Tibial artery (tissue), 4 donors: ENCODE results near the gene TNRC6B.

Source experiments
- DNase-seq, 2 donors: peaks; one replicate each; pipeline ENCODE4 v3.0.0-alpha.2; 2019
- H3K27ac ChIP-seq, 2 donors: fragments of 200-600 bp; sonication (generic) in 1 of 2; 1 replicate in 1 of 2; 2 replicates in 1 of 2; pipeline ENCODE4 v1.5.1; 2018 to 2019; ENCODE audit warnings: mild to moderate bottlenecking in 1 of 2
- H3K27me3 ChIP-seq, 2 donors: fragments of 200-600 bp; sonication (generic) in 1 of 2; one replicate each; pipeline versions ENCODE4 v1.5.1 to v1.6.0; 2016 to 2019
- H3K36me3 ChIP-seq, 3 donors: fragments of 200-600 bp; sonication (generic) in 2 of 3; one replicate each; pipeline ENCODE4 v1.5.1; 2016 to 2019; ENCODE audit warnings: mild to moderate bottlenecking in 2 of 3
- H3K4me1 ChIP-seq, 4 donors: fragments of 200-600 bp; sonication (generic) in 2 of 4; 1 replicate in 3 of 4; 2 replicates in 1 of 4; pipeline ENCODE4 v1.5.1; 2016 to 2019
- H3K4me3 ChIP-seq, 2 donors: fragments of 200-600 bp; sonication (generic) in 1 of 2; 1 replicate in 1 of 2; 2 replicates in 1 of 2; pipeline ENCODE4 v1.5.1; 2018 to 2019; ENCODE audit warnings: mild to moderate bottlenecking in 2 of 2
- H3K9me3 ChIP-seq, 3 donors: fragments of 200-600 bp; sonication (generic) in 1 of 3; one replicate each; pipeline ENCODE4 v1.5.1; 2016 to 2019
- intact Hi-C: fragments of 100-400 bp; cut with DNase I; formaldehyde crosslinking; loops from one replicate; pipeline ENCODE4 v1.15.0; 2023; ENCODE audit warnings: low total_unique reads
- TF ChIP-seq, protein P1 (sequence below), 2 experiments: fragments of 200-600 bp in 1 of 2; fragments of 450-650 bp in 1 of 2; IDR thresholded peaks; one replicate each; pipeline ENCODE4 v1.5.1; 2017 to 2019; ENCODE audit warnings: antibody characterized with exemption in 2 of 2, mild to moderate bottlenecking in 1 of 2, moderate library complexity in 1 of 2

The TNRC6B gene

GRCh38 chr22:40270748-40271373 lies 93.1 kb downstream of the TNRC6B start:
- Histone ChIP-seq H3K36me3 (peaks cover 0 to 43% (median 20%) of the 10 kb centered on the region in 3 donors), H3K9me3 (no peaks in the 10 kb centered on the region)

GRCh38 chr22:40271440-40271839 lies 93.7 kb downstream of the TNRC6B start:
- intact Hi-C loops: loop anchor here (10.0 kb wide), 1 partner anchor 97 kb away; the partner anchor contains the start of gene TNRC6B
- H3K27ac ChIP-seq: no peak overlapping the region

More at GRCh38 chr22:40270748-40271373, 93.1 kb downstream of the TNRC6B start:
- intact Hi-C loops: loop anchor here (10.0 kb wide), 1 partner anchor 96 kb away; the partner anchor contains the start of gene TNRC6B
- TF ChIP-seq, protein P1, sequence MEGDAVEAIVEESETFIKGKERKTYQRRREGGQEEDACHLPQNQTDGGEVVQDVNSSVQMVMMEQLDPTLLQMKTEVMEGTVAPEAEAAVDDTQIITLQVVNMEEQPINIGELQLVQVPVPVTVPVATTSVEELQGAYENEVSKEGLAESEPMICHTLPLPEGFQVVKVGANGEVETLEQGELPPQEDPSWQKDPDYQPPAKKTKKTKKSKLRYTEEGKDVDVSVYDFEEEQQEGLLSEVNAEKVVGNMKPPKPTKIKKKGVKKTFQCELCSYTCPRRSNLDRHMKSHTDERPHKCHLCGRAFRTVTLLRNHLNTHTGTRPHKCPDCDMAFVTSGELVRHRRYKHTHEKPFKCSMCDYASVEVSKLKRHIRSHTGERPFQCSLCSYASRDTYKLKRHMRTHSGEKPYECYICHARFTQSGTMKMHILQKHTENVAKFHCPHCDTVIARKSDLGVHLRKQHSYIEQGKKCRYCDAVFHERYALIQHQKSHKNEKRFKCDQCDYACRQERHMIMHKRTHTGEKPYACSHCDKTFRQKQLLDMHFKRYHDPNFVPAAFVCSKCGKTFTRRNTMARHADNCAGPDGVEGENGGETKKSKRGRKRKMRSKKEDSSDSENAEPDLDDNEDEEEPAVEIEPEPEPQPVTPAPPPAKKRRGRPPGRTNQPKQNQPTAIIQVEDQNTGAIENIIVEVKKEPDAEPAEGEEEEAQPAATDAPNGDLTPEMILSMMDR (IDR thresholded peaks at IDR 0.05): no peak
- Histone ChIP-seq H3K27ac (no peak overlapping the region), H3K4me3 (no peak overlapping the region), H3K27me3 (no peaks in the 10 kb centered on the region), H3K4me1 (peaks cover 0 to 5% (median 2%) of the 10 kb centered on the region in 4 donors)
- DNase-seq: no peak

DNA sequence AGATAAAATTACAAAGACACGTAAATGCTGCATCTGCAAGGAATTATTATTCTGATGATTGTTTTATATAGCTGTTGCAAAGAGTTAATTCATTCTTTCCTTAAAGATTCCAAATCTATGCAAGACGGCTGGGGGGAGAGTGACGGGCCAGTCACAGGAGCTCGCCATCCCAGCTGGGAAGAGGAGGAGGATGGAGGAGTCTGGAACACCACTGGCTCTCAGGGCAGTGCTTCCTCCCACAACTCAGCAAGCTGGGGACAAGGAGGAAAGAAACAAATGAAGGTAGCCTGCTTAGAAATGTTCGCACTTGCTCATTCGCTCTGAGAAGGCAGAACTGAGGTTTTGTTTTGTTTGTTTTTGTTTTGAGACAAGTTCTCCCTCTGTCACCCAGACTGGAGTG lies 95.6 kb downstream of the TNRC6B start:
- Histone ChIP-seq H3K36me3 (peaks cover 0 to 33% (median 9%) of the 10 kb centered on the region in 3 donors), H3K27me3 (no peaks in the 10 kb centered on the region), H3K4me3 (no peak overlapping the region), H3K4me1 (peaks cover 0 to 19% (median 5%) of the 10 kb centered on the region in 4 donors), H3K27ac (no peak overlapping the region), H3K9me3 (no peaks in the 10 kb centered on the region)
- no peak for DNase-seq
- TF ChIP-seq, protein P1 (IDR thresholded peaks at IDR 0.05): no peak
- intact Hi-C loops: loop anchor here (10.0 kb wide), 1 partner anchor 99 kb away; the partner anchor contains the start of gene TNRC6B

More at GRCh38 chr22:40271440-40271839, 93.7 kb downstream of the TNRC6B start:
- peaks cover 0 to 39% (median 15%) of the 10 kb centered on the region in 3 donors for H3K36me3 ChIP-seq
- TF ChIP-seq, protein P1 (IDR thresholded peaks at IDR 0.05): no peak
- DNase-seq: no peak
- H3K27me3 ChIP-seq: no peaks in the 10 kb centered on the region
- no peaks in the 10 kb centered on the region for H3K9me3 ChIP-seq
- H3K4me1 ChIP-seq: peaks cover 0 to 10% (median 4%) of the 10 kb centered on the region in 4 donors
- H3K4me3 ChIP-seq: no peak overlapping the region

GRCh38 chr22:40276996-40277823 lies 99.5 kb downstream of the TNRC6B start:
- H3K4me1 ChIP-seq: peaks cover 0 to 19% (median 5%) of the 10 kb centered on the region in 4 donors
- no peaks in the 10 kb centered on the region for H3K27me3 ChIP-seq
- H3K27ac ChIP-seq: peak overlapping the region; percentile 81 to 89
- intact Hi-C loops: loop anchor here (10.0 kb wide), 1 partner anchor 102 kb away; the partner anchor contains the start of gene TNRC6B
- TF ChIP-seq, protein P1 (IDR thresholded peaks at IDR 0.05): no peak
- H3K36me3 ChIP-seq: peaks cover 15 to 54% (median 22%) of the 10 kb centered on the region in 3 donors
- no peaks in the 10 kb centered on the region for H3K9me3 ChIP-seq
- peak; percentile 63 to 73 for DNase-seq
- peak overlapping the region; percentile 49 to 52 for H3K4me3 ChIP-seq

- H3K36me3 ChIP-seq: peaks cover 15 to 45% (median 16%) of the 10 kb centered on the region in 3 donors
- H3K4me3 ChIP-seq: no peak overlapping the region
- peaks cover 0 to 19% (median 5%) of the 10 kb centered on the region in 4 donors for H3K4me1 ChIP-seq
- H3K27ac ChIP-seq: no peak overlapping the region
- no peaks in the 10 kb centered on the region for H3K9me3 ChIP-seq
- no peaks in the 10 kb centered on the region for H3K27me3 ChIP-seq
- intact Hi-C loops: loop anchor here (10.0 kb wide), 1 partner anchor 104 kb away; the partner anchor contains the start of gene TNRC6B
- no peak for DNase-seq
- TF ChIP-seq, protein P1 (IDR thresholded peaks at IDR 0.05): no peak
Measured at GRCh38 chr22:40279017-40279416, 101.3 kb downstream of the TNRC6B start.
